ENCODE data around the gene ARL4A. TPM values are rescaled to one million over a fixed set of nuclear protein-coding genes. Genes with fewer than 3 reads are reported as not detected.

ARL4A gene
- total and polyA plus RNA-seq, 9 of the 15 experiments (the other 6 are each of a cell fraction or from before 2014, with no cell fraction given): 118 to 688 (median 172) TPM

DNA sequence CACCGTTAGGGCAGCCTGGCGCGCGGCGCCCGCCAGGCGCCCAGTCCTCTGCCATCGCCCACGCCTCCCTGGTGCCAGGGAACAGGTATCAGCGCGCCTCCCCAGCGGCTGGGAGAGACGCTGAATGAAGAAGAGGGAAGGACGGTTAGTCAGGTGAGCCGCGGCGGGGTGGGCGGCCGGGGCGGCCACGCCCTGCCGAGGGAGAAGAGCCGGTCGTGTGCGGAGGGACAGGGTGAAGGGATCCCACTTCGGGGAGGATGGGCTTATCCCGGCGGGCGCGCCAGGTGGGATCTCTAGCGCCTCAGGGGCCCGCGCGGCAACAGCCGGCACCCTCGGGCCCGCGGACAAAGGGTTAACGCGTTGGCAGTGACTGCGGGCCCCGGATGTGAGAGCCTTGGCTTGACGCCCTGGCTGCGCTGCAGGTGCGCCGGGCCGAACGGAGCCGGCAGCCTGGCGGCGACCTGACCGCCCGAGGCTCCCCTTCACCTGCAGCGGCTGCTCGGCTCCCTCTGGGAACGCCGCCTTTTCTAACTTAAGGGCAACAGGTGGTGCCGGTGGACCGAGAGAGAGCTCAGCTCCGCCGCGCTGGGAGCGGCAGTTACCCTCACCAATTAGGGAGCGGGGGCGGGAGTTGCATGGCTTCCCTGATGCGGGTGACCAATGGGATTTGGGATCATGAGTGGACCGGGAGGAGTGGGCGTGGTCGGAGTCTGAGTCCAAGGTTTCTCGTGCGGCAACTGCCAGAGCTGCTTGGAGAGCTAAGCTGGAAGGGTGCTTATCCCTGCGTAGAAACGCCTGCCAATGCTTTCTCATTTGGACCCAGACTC lies at the start of gene ARL4A (continued):
- TF ChIP-seq KAT7 (CRISPR knock-in tag; IDR thresholded peaks at IDR 0.05; ENCODE audit: borderline replicate concordance) (no peak; the same call in 1 of the 2 replicates), HCFC1 (IDR thresholded peaks at IDR 0.05; ENCODE audit: low read depth, low read length) (no peak), RBBP5 (IDR thresholded peaks at IDR 0.05; ENCODE audit: borderline replicate concordance, insufficient read depth, low read length, poor library complexity, severe bottlenecking) (no peak), ZNF23 (CRISPR knock-in tag; IDR thresholded peaks at IDR 0.05) (no peak), ZNF311 (CRISPR knock-in tag; IDR thresholded peaks at IDR 0.05) (no peak), RAD51 (IDR thresholded peaks at IDR 0.05; ENCODE audit: borderline replicate concordance, low read depth) (no peak), MEF2A (IDR thresholded peaks at IDR 0.05; ENCODE audit: control insufficient read depth, low read depth, low read length) (no peak), CBX2 (IDR thresholded peaks at IDR 0.05; ENCODE audit: insufficient read depth, low read length, poor library complexity, severe bottlenecking) (no peak), ZNF133 (CRISPR knock-in tag; IDR thresholded peaks at IDR 0.05) (no peak), NFYB (IDR thresholded peaks at IDR 0.05; ENCODE audit: extremely low read depth, insufficient read length) (peak; percentile 97), CEBPB (tag; IDR thresholded peaks at IDR 0.05) (no peak), ZNF124 (CRISPR knock-in tag; IDR thresholded peaks at IDR 0.05) (peak; percentile 76; the same call in 1 of the 2 replicates), EHMT2 (IDR thresholded peaks at IDR 0.05) (no peak; the same call in 1 of the 2 replicates), RBM15 (IDR thresholded peaks at IDR 0.05; ENCODE audit: insufficient read depth, low read length) (no peak), TBL1XR1 (IDR thresholded peaks at IDR 0.05; ENCODE audit: low read length in 2 of 2) (no peak; a peak in 1 of 4 replicates), TAF15 (IDR thresholded peaks at IDR 0.05; ENCODE audit: low read depth, low read length) (no peak), ZNF12 (CRISPR knock-in tag; IDR thresholded peaks at IDR 0.05) (no peak; the same call in none of the 2 replicates), JUN (IDR thresholded peaks at IDR 0.05; ENCODE audit: borderline replicate concordance, low read depth, low read length) (no peak; the same call in 1 of the 2 replicates), JUN (CRISPR knock-in tag; IDR thresholded peaks at IDR 0.05; ENCODE audit: borderline replicate concordance) (no peak; the same call in 1 of the 2 replicates), ZNF184 (CRISPR knock-in tag; IDR thresholded peaks at IDR 0.05) (no peak), MAFF (IDR thresholded peaks at IDR 0.05; ENCODE audit: low read length) (no peak), BRD9 (IDR thresholded peaks at IDR 0.05; ENCODE audit: low read depth, partially characterized antibody) (no peak), NCOA1 (IDR thresholded peaks at IDR 0.05; ENCODE audit: low read depth) (no peak; the same call in 1 of the 2 replicates)
- TF ChIP-seq, protein P1, sequence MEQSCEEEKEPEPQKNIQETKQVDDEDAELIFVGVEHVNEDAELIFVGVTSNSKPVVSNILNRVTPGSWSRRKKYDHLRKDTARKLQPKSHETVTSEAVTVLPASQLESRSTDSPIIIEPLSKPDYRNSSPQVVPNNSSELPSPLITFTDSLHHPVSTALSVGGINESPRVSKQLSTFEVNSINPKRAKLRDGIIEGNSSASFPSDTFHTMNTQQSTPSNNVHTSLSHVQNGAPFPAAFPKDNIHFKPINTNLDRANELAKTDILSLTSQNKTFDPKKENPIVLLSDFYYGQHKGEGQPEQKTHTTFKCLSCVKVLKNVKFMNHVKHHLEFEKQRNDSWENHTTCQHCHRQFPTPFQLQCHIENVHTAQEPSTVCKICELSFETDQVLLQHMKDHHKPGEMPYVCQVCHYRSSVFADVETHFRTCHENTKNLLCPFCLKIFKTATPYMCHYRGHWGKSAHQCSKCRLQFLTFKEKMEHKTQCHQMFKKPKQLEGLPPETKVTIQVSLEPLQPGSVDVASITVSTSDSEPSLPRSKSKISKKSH (CRISPR knock-in tag; IDR thresholded peaks at IDR 0.05): no peak
- TF ChIP-seq, protein P2, sequence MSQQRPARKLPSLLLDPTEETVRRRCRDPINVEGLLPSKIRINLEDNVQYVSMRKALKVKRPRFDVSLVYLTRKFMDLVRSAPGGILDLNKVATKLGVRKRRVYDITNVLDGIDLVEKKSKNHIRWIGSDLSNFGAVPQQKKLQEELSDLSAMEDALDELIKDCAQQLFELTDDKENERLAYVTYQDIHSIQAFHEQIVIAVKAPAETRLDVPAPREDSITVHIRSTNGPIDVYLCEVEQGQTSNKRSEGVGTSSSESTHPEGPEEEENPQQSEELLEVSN (IDR thresholded peaks at IDR 0.05; ENCODE audit: borderline replicate concordance in 1 of 2, extremely low read depth in 1 of 2, insufficient read depth in 1 of 2, insufficient read length in 1 of 2, low read depth in 1 of 2, low read length in 1 of 2, poor library complexity in 1 of 2, severe bottlenecking in 1 of 2): peak in 1 of 2 experiments; percentile 44
